GM23248 (cell line): ENCODE data around the gene MAGI1. TPM values are rescaled to one million over a fixed set of nuclear protein-coding genes. Genes with fewer than 3 reads are reported as not detected.

Source experiments
- DNase-seq: peaks from one replicate; pipeline ENCODE4 v3.0.0-alpha.2; 2015
- H2AFZ ChIP-seq: fragments of 200-600 bp; sonication (generic); 2 replicates; pipeline ENCODE4 v1.6.1; 2016; ENCODE audit warnings: antibody characterized with exemption
- H3F3A ChIP-seq: fragments of 200-600 bp; sonication (generic); 2 replicates; pipeline ENCODE4 v1.6.1; 2016; ENCODE audit warnings: mild to moderate bottlenecking, antibody characterized with exemption, mixed run types; ENCODE audit not compliant: insufficient read depth
- H3K27ac ChIP-seq: fragments of 200-600 bp; sonication (generic); 2 replicates; pipeline ENCODE4 v1.5.1; 2016; ENCODE audit warnings: mild to moderate bottlenecking
- H3K27me3 ChIP-seq: fragments of 200-600 bp; sonication (generic); replicated peaks from 2 replicates; pipeline ENCODE4 v1.6.1; 2016; ENCODE audit warnings: mild to moderate bottlenecking; ENCODE audit not compliant: insufficient read depth
- H3K36me3 ChIP-seq: fragments of 200-600 bp; sonication (generic); 2 replicates; pipeline ENCODE4 v1.6.1; 2016; ENCODE audit warnings: low read depth, mild to moderate bottlenecking
- H3K4me1 ChIP-seq: fragments of 200-600 bp; sonication (generic); 2 replicates; pipeline ENCODE4 v1.6.1; 2016; ENCODE audit warnings: mild to moderate bottlenecking; ENCODE audit not compliant: insufficient read depth
- H3K4me2 ChIP-seq: fragments of 200-600 bp; sonication (generic); one replicate; pipeline ENCODE4 v1.6.1; 2016; ENCODE audit warnings: mild to moderate bottlenecking; ENCODE audit not compliant: unreplicated experiment
- H3K4me3 ChIP-seq: fragments of 200-600 bp; sonication (generic); 2 replicates; pipeline ENCODE4 v1.5.1; 2016; ENCODE audit warnings: mild to moderate bottlenecking
- H3K79me2 ChIP-seq: fragments of 200-600 bp; sonication (generic); 2 replicates; pipeline ENCODE4 v1.6.1; 2016; ENCODE audit warnings: mild to moderate bottlenecking; ENCODE audit not compliant: insufficient read depth
- H3K9ac ChIP-seq: fragments of 200-600 bp; sonication (generic); 2 replicates; pipeline ENCODE4 v1.6.1; 2016; ENCODE audit warnings: mild to moderate bottlenecking
- H3K9me2 ChIP-seq: fragments of 200-600 bp; sonication (generic); 2 replicates; pipeline ENCODE4 v1.6.1; 2016; ENCODE audit warnings: mixed run types, mild to moderate bottlenecking, moderate library complexity; ENCODE audit not compliant: insufficient read depth
- H3K9me3 ChIP-seq: fragments of 200-600 bp; sonication (generic); one replicate; pipeline ENCODE4 v1.6.1; 2017; ENCODE audit warnings: low read depth
- H4K20me1 ChIP-seq: fragments of 200-600 bp; sonication (generic); 2 replicates; pipeline ENCODE4 v1.6.0; 2016; ENCODE audit not compliant: insufficient read depth
- EZH2 ChIP-seq: fragments of 200-600 bp; sonication (generic); IDR thresholded peaks from 2 replicates; pipeline ENCODE4 v1.6.1; 2018; ENCODE audit warnings: antibody characterized with exemption, mild to moderate bottlenecking; ENCODE audit not compliant: insufficient read depth, poor library complexity, severe bottlenecking
- EZH2phosphoT487 ChIP-seq: fragments of 200-600 bp; sonication (generic); IDR thresholded peaks from 2 replicates; pipeline ENCODE4 v1.6.1; 2018; ENCODE audit warnings: antibody characterized with exemption, moderate library complexity, mild to moderate bottlenecking, low read depth; ENCODE audit not compliant: insufficient read depth
- WGBS, 2 experiments: methylation state at CpG; one replicate each; pipeline ENCODE4 v1.1.6; 2015 to 2017; ENCODE audit warnings: low lambda C conversion rate in 2 of 2, low coverage in 1 of 2; ENCODE audit errors: missing lambda C conversion rate in 2 of 2; 5-methylcytosine and 5-hydroxymethylcytosine counted together
- in situ Hi-C: fragments of 300-500 bp; cut with MboI; formaldehyde crosslinking; loops from 2 replicates; pipeline ENCODE4 v1.15.0; 2020
- polyA plus RNA-seq: library from polyadenylated mRNA; unstranded; fragments of >200 nt; fragmentation: Nextera tagmentation; extraction: Ambion mirVana; gene quantifications from 2 replicates; pipeline ENCODE4 v1.2.1, GENCODE V29; 2016
- total RNA-seq: library from RNA; depleted of rRNA; stranded (reverse); fragments of >200 nt; shearing (Covaris generic); gene quantifications from 2 replicates; pipeline ENCODE4 v1.2.3, GENCODE V29; 2014

The MAGI1 gene
- total and polyA plus RNA-seq, 2 experiments from 2014 or later: 7.3 to 13.8 TPM

- Histone ChIP-seq H3F3A (peaks cover 10% of the 10 kb centered on the region), H3K4me3 (no peak overlapping the region), H2AFZ (no peak overlapping the region), H3K27me3 (no peaks in the 10 kb centered on the region), H3K79me2 (peaks cover 92% of the 10 kb centered on the region), H3K9ac (no peak overlapping the region), H3K27ac (no peak overlapping the region), H3K9me3 (no peaks in the 10 kb centered on the region), H3K9me2 (no peaks in the 10 kb centered on the region), H4K20me1 (no peaks in the 10 kb centered on the region), H3K36me3 (no peaks in the 10 kb centered on the region), H3K4me2 (no peak overlapping the region), H3K4me1 (peaks cover 17% of the 10 kb centered on the region)
- 80 to 82% methylated on average over 6 of the region's 6 CpGs for WGBS, 2 experiments
- TF ChIP-seq EZH2phosphoT487 (no peak), EZH2 (no peak)
- DNase-seq: no peak
- in situ Hi-C loops: no loop called here
Observed at GRCh38 chr3:65945953-65946352, 92.8 kb downstream of the MAGI1 start.

GRCh38 chr3:65945480-65945879 lies 93.2 kb downstream of the MAGI1 start:
- Histone ChIP-seq H3K27me3 (no peaks in the 10 kb centered on the region), H3K9me3 (no peaks in the 10 kb centered on the region), H3K4me2 (peak overlapping the region; percentile 45), H2AFZ (no peak overlapping the region), H3K79me2 (peaks cover 94% of the 10 kb centered on the region), H3K9me2 (no peaks in the 10 kb centered on the region), H3K36me3 (no peaks in the 10 kb centered on the region), H3K4me1 (peaks cover 20% of the 10 kb centered on the region), H3F3A (peaks cover 13% of the 10 kb centered on the region), H3K9ac (no peak overlapping the region), H3K27ac (peak overlapping the region; percentile 15; the same call in 1 of the 2 replicates), H4K20me1 (no peaks in the 10 kb centered on the region), H3K4me3 (no peak overlapping the region)
- peak; percentile 70 for DNase-seq
- in situ Hi-C loops: no loop called here
- no peak for TF ChIP-seq EZH2
- TF ChIP-seq EZH2phosphoT487: no peak
- 37 to 49% methylated on average over 3 of the region's 3 CpGs for WGBS, 2 experiments

- Histone ChIP-seq H3K27ac (no peak overlapping the region), H3K36me3 (no peaks in the 10 kb centered on the region), H3K79me2 (peaks cover 85% of the 10 kb centered on the region), H2AFZ (no peak overlapping the region), H3F3A (peaks cover 25% of the 10 kb centered on the region), H3K4me2 (no peak overlapping the region), H3K9ac (no peak overlapping the region), H3K9me2 (no peaks in the 10 kb centered on the region), H4K20me1 (no peaks in the 10 kb centered on the region), H3K9me3 (no peaks in the 10 kb centered on the region), H3K4me3 (no peak overlapping the region), H3K27me3 (no peaks in the 10 kb centered on the region), H3K4me1 (peaks cover 33% of the 10 kb centered on the region)
- in situ Hi-C loops: no loop called here
- no peak for DNase-seq
- TF ChIP-seq EZH2phosphoT487 (no peak), EZH2 (no peak)
- WGBS, 2 experiments: 98 to 100% methylated on average over 4 of the region's 4 CpGs
Observed at GRCh38 chr3:65944252-65944651, 94.5 kb downstream of the MAGI1 start.

- WGBS, 2 experiments: 30 to 35% methylated on average over 2 of the region's 2 CpGs
- H3K79me2 ChIP-seq: peaks cover 68% of the 10 kb centered on the region
Observed at GRCh38 chr3:65939801-65940246, 98.9 kb downstream of the MAGI1 start.

GRCh38 chr3:65939184-65939583 lies 99.5 kb downstream of the MAGI1 start:
- no peaks in the 10 kb centered on the region for H4K20me1 ChIP-seq
- peak overlapping the region; percentile 33; the same call in 1 of the 2 replicates for H2AFZ ChIP-seq
- H3K9ac ChIP-seq: peak overlapping the region; percentile 54
- H3F3A ChIP-seq: peaks cover 25% of the 10 kb centered on the region
- peak overlapping the region; percentile 74 for H3K4me2 ChIP-seq
- peak overlapping the region; percentile 80 for H3K27ac ChIP-seq
- H3K79me2 ChIP-seq: peaks cover 68% of the 10 kb centered on the region
- TF ChIP-seq EZH2phosphoT487: no peak
- no peak for TF ChIP-seq EZH2
- no peaks in the 10 kb centered on the region for H3K36me3 ChIP-seq
- no peak for DNase-seq
- H3K9me3 ChIP-seq: no peaks in the 10 kb centered on the region
- peak overlapping the region; percentile 48 for H3K4me3 ChIP-seq
- peaks cover 26% of the 10 kb centered on the region for H3K4me1 ChIP-seq
- WGBS, 2 experiments: 16 to 31% methylated on average over 2 of the region's 2 CpGs
- in situ Hi-C loops: no loop called here
- no peaks in the 10 kb centered on the region for H3K27me3 ChIP-seq
- H3K9me2 ChIP-seq: no peaks in the 10 kb centered on the region

More at GRCh38 chr3:65939801-65940246, 98.9 kb downstream of the MAGI1 start:
- peak overlapping the region; percentile 33 for H2AFZ ChIP-seq
- no peaks in the 10 kb centered on the region for H3K9me3 ChIP-seq
- H3K9ac ChIP-seq: peak overlapping the region; percentile 54
- peaks cover 26% of the 10 kb centered on the region for H3K4me1 ChIP-seq
- H3K36me3 ChIP-seq: no peaks in the 10 kb centered on the region
- H3F3A ChIP-seq: peaks cover 29% of the 10 kb centered on the region
- no peaks in the 10 kb centered on the region for H3K27me3 ChIP-seq
- H3K9me2 ChIP-seq: no peaks in the 10 kb centered on the region
- TF ChIP-seq EZH2phosphoT487 (no peak), EZH2 (no peak)
- H3K4me3 ChIP-seq: peak overlapping the region; percentile 48
- DNase-seq: peak; percentile 68
- no peaks in the 10 kb centered on the region for H4K20me1 ChIP-seq
- H3K4me2 ChIP-seq: peak overlapping the region; percentile 74
- H3K27ac ChIP-seq: peak overlapping the region; percentile 80
- in situ Hi-C loops: no loop called here
